Measurements from ENCODE around the gene SS18L1. TPM values are rescaled to one million over a fixed set of nuclear protein-coding genes. Genes with fewer than 3 reads are reported as not detected.
A peak's percentile ranks its signal among the peaks of the same experiment; 100 is the strongest.

The SS18L1 gene
- total RNA-seq, 1 donor from 2014 or later: 19.9 TPM

- H3K9me3 Mint-ChIP-seq (ENCODE audit: unreplicated experiment): no peaks in the 10 kb centered on the region
- no peaks in the 10 kb centered on the region for H3K27me3 Mint-ChIP-seq (ENCODE audit: unreplicated experiment)
- H3K36me3 Mint-ChIP-seq (ENCODE audit: unreplicated experiment): peaks cover 49% of the 10 kb centered on the region
- no peaks in the 10 kb centered on the region for H3K4me1 Mint-ChIP-seq (ENCODE audit: unreplicated experiment)
- DNase-seq (ENCODE audit: extremely low spot score, unreplicated experiment): no peak
- no peak overlapping the region for H3K27ac Mint-ChIP-seq (ENCODE audit: unreplicated experiment)
- H3K4me3 Mint-ChIP-seq (ENCODE audit: unreplicated experiment): no peak overlapping the region
- TF ChIP-seq, protein P1, sequence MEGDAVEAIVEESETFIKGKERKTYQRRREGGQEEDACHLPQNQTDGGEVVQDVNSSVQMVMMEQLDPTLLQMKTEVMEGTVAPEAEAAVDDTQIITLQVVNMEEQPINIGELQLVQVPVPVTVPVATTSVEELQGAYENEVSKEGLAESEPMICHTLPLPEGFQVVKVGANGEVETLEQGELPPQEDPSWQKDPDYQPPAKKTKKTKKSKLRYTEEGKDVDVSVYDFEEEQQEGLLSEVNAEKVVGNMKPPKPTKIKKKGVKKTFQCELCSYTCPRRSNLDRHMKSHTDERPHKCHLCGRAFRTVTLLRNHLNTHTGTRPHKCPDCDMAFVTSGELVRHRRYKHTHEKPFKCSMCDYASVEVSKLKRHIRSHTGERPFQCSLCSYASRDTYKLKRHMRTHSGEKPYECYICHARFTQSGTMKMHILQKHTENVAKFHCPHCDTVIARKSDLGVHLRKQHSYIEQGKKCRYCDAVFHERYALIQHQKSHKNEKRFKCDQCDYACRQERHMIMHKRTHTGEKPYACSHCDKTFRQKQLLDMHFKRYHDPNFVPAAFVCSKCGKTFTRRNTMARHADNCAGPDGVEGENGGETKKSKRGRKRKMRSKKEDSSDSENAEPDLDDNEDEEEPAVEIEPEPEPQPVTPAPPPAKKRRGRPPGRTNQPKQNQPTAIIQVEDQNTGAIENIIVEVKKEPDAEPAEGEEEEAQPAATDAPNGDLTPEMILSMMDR (IDR thresholded peaks at IDR 0.05): no peak
Observed at GRCh38 chr20:62132421-62132820, 11.1 kb upstream of the SS18L1 start.

GRCh38 chr20:62133051-62133845 is 10.3 kb upstream of the SS18L1 start:
- no peak overlapping the region for H3K4me3 Mint-ChIP-seq (ENCODE audit: unreplicated experiment)
- H3K36me3 Mint-ChIP-seq (ENCODE audit: unreplicated experiment): peaks cover 49% of the 10 kb centered on the region
- DNase-seq (ENCODE audit: extremely low spot score, unreplicated experiment): no peak
- H3K9me3 Mint-ChIP-seq (ENCODE audit: unreplicated experiment): no peaks in the 10 kb centered on the region
- peak overlapping the region; percentile 34 for H3K27ac Mint-ChIP-seq (ENCODE audit: unreplicated experiment)
- H3K4me1 Mint-ChIP-seq (ENCODE audit: unreplicated experiment): no peaks in the 10 kb centered on the region
- TF ChIP-seq, protein P1 (IDR thresholded peaks at IDR 0.05): no peak
- H3K27me3 Mint-ChIP-seq (ENCODE audit: unreplicated experiment): no peaks in the 10 kb centered on the region

- DNase-seq (ENCODE audit: extremely low spot score, unreplicated experiment): no peak
- H3K4me3 Mint-ChIP-seq (ENCODE audit: unreplicated experiment): no peak overlapping the region
- TF ChIP-seq, protein P1 (IDR thresholded peaks at IDR 0.05): peak; percentile 9
- H3K27ac Mint-ChIP-seq (ENCODE audit: unreplicated experiment): no peak overlapping the region
- H3K4me1 Mint-ChIP-seq (ENCODE audit: unreplicated experiment): no peaks in the 10 kb centered on the region
- no peaks in the 10 kb centered on the region for H3K27me3 Mint-ChIP-seq (ENCODE audit: unreplicated experiment)
- H3K36me3 Mint-ChIP-seq (ENCODE audit: unreplicated experiment): peaks cover 46% of the 10 kb centered on the region
- no peaks in the 10 kb centered on the region for H3K9me3 Mint-ChIP-seq (ENCODE audit: unreplicated experiment)
Observed at GRCh38 chr20:62133864-62134263, 9.7 kb upstream of the SS18L1 start.

GRCh38 chr20:62134735-62135231 is 8.8 kb upstream of the SS18L1 start:
- Mint-ChIP-seq H3K27ac (ENCODE audit: unreplicated experiment) (peak overlapping the region; percentile 7), H3K4me1 (ENCODE audit: unreplicated experiment) (no peaks in the 10 kb centered on the region), H3K4me3 (ENCODE audit: unreplicated experiment) (no peak overlapping the region), H3K36me3 (ENCODE audit: unreplicated experiment) (peaks cover 48% of the 10 kb centered on the region), H3K27me3 (ENCODE audit: unreplicated experiment) (no peaks in the 10 kb centered on the region), H3K9me3 (ENCODE audit: unreplicated experiment) (no peaks in the 10 kb centered on the region)
- TF ChIP-seq, protein P1 (IDR thresholded peaks at IDR 0.05): no peak
- no peak for DNase-seq (ENCODE audit: extremely low spot score, unreplicated experiment)

DNA sequence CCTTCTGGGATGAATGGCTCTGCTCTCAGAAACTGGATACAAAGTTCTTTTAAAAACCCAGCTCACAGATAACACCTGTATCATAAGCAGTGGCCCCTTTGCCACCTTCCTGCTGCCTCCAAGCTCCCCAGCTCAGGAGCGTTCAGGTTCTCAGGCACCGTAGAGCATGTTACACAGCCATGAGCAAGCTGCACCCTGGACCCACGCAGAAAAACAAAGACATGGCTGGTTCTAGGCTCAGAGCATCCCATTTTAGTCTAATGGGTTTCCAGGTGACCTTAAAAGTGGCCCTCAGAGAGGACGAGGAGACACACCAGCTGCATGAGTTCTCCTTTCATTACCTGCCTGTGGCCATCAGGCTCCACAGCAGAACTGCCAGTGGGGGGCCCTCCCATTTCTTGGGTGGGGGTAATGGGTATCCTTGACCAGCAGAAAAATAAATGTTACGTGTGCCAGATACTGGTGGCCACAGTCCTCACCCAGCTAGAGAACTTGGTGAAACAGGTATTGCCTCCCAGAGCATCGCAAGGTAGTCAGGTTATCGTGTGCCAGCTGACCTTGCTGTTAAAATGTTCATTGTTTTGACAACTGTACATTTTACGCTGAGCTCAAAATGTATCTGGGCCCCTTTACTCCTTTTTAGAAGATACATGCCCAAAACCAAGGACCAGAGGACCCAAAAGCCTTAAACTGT is 7.8 kb upstream of the SS18L1 start:
- no peak for DNase-seq (ENCODE audit: extremely low spot score, unreplicated experiment)
- Mint-ChIP-seq H3K9me3 (ENCODE audit: unreplicated experiment) (no peaks in the 10 kb centered on the region), H3K27me3 (ENCODE audit: unreplicated experiment) (no peaks in the 10 kb centered on the region), H3K36me3 (ENCODE audit: unreplicated experiment) (peaks cover 47% of the 10 kb centered on the region), H3K4me3 (ENCODE audit: unreplicated experiment) (no peak overlapping the region), H3K27ac (ENCODE audit: unreplicated experiment) (peak overlapping the region; percentile 4), H3K4me1 (ENCODE audit: unreplicated experiment) (peaks cover 6% of the 10 kb centered on the region)
- TF ChIP-seq, protein P1 (IDR thresholded peaks at IDR 0.05): no peak
